SIG-M5 (cell line): ENCODE results near the gene NFIX.

Experiments
- DNase-seq: peaks from one replicate; lab custom pipeline; 2025; lab: John Stamatoyannopoulos, UW

Gene NFIX

DNA sequence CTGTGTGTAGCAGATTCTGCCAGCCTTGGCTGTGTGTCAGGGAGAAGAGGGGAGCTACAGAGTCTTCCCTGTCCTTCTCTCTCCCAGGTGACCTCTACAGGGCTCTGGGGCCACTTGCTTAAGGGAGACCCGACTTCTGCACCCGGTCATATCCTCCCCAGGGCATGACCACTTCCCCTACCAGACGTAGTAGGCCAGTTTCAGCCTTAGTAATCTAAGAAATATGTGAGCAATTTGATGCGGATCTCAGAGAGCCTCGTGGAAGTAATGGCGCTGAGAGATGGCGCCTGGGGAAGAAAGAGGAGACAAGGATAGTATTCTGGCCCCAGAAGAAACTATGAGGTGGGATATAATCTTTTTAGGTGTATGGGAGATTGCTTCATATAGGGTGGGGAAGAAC, 41.9 kb downstream of the NFIX start:
- no peak for DNase-seq

DNA sequence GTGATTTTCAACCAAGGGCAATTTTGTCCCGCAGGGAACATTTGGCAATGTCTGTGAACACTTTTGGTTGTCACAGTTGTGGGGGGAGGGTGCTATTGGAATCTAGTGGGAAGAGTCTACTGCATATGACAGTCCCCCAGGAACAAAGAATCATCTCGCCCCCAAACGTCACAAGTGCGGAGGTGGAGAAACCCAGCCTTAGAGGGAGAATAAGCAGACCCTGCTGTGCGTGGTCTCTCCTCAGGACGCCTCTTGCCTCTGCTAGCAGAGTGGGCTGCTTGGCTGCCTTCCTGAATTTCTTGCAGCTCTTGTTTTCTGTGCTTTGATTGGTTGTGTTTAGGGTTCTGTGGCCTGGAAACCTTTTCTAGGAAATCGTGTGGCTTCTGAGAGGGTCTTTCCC, 42.5 kb downstream of the NFIX start:
- no peak for DNase-seq

DNA sequence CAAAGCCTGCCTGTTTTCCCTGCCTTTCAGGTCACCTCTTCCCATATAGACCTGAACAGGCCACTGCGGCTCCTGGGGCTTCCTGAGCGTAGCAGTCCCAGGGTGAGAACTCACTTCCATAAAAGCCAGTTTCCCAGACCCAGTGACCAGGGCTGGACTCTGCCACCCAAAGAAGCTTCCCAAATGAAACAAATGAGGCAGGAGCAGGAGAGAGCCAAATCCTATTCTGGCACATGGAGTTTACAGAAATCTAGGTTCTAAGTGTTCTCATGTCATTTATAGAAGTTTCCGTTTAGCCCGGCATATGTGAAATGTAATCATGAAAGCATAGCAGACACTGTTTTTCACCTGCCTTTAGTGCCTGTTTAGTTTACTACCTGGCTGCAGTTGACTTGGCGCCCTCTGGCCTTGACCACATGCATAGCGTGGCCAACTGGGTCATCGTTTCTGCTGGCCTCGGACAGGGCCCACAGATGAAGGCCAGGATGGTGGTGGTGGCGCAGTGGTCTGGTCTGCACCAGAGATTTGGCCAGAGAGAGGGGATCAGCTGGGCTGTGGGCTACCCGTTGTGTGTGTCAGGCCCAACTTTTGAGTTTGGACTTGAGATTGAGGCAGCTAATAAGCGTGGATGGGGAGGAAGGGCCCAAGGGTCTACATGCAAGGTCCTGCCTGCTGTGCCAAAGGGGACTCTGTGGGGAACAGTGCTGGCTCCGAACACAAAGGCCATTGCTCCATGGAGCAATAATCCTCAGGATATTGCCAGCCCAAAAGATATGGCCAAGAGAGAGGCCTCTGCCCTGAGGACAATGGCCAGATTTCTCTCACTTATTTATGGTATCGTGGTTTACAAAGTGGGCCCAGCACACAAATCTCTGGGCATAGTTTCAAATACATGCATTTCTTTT, 43.3 kb downstream of the NFIX start:
- DNase-seq: no peak

DNA sequence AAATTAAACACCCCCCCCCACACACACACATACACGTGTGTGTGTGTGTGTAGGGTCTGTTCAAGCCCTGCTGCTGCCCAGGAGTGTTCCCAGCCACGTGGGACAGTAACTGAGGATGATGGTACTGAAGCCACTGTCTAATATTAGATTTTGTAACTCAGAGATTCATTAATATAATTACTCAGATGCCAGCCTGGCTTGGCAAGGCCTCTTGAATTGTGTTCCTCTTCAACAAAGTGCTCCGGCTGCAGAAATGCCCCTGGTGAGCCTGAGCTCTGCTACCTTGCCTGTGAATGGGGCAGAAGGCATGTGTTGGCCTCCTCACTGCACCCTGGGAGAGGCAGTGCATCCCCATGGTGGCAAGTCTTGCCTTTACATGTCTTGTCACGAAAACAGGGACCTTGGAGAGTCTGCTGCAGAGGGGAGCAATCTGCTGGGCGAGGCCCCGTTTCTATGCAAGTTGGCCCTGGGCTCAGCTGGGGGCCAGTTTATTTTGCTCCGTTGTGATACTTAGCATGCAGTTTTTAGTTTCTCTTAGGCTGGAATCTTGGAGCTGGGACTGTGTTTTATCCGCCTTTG, 44.0 kb downstream of the NFIX start:
- no peak for DNase-seq

DNA sequence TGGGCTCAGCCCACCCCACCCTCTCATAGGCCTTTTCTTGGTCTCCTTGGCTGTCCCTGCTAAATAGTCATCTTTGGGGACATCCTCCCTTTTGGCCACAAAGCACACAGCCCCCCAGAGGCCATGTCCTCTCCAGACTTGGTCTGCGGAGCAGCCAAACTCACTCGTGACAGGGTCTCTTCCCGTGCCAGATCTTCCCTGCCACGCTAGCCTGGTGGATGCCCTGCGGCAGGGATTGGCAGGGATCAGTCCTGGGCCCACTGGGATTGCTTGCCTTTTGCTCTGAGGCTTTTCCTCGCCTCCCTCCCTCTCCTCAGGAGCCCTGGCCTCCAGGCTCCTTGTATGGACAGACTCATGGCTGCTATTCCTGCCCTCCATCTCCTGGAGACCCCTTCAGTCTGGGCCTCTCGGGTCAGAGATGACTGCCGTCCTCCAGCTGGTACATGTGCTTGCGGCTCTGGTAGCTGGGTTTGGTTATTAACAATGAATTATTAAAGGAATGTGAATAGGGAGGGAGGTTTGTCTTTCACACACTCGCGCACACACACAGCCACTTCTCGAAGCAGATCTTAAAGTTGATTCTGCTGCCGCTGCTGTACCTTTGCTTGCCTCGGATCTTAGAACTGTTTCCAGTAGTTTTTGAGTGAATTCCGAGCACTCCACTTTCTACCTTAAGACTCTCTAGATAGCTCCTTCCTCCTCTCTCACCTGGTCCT, 45.1 kb downstream of the NFIX start:
- DNase-seq: no peak

DNA sequence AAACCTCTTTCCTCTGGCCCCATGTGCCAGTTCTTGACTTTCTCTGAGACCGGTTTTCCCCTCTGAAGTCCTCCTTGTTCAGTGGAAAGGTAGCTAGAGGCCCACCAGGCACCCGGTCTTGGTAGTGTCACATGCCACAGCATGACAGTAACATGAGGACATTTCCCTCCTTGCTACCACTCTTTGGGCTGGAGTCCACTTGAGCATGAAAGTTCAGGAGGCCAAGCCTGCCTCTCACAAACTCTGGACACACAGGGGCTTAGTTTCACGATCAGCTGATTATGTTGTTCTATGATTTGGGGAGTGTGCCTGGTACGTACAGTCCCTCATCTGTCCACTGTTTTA, 45.6 kb downstream of the NFIX start:
- DNase-seq: no peak

DNA sequence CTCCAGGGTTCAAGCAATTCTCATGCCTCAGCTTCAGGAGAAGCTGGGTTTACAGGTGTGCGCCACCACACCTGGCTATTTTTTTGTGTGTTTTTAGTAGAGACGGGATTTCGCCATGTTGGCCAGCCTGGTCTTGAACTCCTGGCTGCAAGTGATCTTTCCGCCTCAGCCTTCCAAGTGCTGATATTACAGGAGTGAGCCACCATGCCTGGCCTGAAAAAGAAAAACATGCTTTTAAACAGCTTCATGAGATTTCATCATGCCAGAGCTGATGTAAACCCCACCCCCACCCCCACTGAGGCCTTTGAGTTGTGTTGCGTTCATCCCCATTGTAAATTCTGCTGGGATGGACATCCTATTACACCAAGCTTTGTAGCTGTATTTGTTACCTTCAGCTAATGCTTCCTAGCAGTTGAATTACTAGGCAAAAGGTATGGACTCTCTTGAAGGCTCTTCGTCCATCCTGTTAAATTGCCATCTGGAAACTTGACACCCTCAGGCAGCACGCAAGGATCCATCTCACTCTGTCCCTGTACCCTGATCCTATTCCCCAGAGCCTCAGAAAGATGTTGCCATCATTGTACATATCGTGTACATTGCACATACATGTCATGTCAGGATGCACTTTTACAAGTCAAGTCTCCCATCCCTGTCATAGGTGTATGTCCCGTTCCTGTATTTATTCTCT, 47.3 kb downstream of the NFIX start:
- DNase-seq: no peak

DNA sequence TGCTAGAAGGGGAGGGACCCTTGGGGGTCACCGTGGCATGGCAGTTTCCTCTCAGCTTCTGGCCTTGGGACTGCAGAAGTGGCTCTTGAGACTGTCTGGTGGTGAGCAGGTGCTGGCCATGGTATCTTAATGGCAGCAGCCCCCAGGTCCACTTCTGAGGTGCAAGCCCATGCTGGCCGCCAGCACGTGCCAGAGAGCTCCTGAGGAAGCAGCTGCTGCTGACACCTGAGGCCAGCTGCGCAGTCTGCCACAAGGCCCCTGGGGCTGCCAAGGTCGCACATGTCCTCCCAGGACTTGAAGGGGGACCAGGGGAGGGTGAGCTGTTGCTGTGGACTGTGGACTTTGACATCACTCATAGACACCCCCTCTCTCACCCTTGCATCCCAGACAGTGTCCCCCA, 48.0 kb downstream of the NFIX start:
- no peak for DNase-seq

DNA sequence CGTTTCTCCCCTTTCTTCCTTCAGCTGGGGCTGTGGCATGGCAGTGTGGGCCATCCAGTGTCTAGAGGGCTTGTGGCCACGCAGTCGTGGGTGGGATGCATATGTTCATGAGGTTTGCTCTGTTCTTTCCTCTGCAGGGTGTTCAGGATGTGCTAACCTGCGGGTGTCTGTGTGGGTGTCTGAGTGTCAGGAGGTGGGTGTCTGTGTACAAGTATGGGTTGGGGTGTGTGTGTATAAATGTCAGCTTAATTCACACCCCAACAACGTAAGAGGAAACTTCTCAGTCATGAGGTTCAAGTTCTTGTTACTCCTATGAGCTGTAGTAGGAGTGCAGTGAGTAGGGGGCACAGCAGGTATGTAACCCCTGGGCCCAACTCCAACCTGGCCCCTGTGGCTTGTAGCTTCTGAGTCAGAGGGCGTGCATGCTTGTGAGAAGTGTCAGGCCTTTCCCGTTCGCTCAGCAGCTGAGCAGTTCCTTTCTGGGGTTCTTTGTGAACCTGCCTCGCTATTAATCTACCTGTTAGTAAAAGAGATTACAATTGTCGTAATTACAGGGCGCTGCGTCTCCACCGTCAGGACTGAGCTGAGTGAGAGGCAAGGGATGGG, 49.1 kb downstream of the NFIX start:
- no peak for DNase-seq

DNA sequence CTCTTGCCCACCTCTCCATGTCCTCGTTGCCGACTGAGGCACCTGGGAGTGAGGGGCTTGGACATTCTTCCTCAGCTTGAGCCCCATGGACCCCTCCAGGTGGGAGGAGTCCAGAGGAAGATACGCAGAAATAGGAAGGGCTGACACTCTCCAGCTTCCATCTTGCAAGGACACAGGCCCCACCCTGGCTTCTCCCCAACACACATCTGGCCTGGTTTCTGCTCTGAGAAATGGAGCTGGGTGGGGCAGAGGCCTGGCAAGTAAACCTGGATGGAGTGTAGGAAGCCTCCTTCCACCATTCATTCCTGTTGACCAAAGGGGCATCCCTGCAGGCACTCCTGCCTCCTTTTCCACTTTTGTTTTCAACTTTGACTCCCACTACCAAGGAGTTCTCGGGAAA, 50.5 kb downstream of the NFIX start:
- DNase-seq: no peak

DNA sequence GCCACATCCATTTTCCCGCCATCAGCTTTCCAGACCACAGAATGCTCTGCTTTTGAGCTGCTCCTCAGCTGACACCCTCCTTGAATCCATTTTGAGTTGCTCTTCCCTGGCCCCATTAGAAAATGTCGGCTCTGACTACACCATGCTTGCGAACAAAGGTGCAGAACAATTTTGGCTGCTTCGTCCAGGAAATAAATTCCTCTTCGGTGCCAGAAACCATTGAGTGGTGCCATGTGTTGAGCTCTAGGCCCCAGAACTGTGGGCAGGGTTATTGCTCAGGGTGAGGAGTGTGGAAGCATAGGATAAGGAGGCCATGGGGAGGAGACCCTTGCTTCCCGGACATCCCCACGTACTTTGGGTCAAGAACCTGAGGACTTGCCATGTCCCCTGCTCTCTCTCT, 52.1 kb downstream of the NFIX start:
- DNase-seq: no peak

DNA sequence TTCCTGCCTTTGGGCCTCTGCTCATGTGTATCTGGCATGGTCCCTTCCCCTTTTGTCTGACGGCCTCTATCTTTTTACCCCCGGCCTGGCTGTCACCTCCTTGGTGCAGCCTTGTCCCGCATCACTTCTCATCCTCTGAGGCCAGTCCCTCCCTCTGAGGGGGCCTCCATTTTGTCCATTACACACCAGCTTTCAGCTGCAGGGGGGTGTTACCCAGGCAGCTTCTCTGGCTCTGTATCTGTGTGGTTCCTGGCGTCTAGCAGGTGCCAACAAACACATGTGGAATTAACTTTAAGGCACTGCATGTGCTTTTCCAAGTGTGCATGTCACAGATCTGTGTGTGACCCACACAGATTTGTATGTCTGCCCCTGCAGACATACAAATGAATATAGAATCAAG, 55.0 kb downstream of the NFIX start:
- no peak for DNase-seq

DNA sequence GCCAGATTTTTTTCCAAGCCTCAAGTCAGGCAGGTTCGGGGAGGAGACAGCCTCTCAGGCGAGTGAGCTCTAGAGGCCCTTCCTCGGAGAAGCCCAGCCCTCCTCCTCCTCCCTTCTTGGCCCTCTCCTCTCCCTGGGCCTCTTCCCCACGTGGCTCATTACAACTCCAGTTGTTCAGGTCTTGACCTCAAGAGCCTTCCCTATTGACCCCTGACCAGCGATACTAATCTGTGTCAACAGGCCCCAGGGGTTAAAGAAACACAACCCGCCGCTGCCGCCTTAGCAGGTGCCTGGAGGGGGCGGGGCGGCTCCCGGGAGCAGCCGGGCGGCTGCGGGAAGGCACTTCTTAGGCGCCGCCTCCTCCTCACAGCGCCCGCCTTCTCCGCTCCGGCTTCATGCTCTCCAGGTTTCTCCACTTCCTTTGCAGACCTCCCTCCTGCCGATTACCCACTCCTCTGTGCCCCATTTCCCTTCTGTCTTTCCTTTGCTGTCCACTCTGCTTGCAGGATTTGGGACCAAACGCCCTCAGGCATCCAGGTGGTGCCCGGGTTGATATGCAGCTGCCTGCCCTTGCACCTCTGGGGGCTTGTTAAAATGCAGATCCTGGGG, 56.4 kb downstream of the NFIX start:
- no peak for DNase-seq

DNA sequence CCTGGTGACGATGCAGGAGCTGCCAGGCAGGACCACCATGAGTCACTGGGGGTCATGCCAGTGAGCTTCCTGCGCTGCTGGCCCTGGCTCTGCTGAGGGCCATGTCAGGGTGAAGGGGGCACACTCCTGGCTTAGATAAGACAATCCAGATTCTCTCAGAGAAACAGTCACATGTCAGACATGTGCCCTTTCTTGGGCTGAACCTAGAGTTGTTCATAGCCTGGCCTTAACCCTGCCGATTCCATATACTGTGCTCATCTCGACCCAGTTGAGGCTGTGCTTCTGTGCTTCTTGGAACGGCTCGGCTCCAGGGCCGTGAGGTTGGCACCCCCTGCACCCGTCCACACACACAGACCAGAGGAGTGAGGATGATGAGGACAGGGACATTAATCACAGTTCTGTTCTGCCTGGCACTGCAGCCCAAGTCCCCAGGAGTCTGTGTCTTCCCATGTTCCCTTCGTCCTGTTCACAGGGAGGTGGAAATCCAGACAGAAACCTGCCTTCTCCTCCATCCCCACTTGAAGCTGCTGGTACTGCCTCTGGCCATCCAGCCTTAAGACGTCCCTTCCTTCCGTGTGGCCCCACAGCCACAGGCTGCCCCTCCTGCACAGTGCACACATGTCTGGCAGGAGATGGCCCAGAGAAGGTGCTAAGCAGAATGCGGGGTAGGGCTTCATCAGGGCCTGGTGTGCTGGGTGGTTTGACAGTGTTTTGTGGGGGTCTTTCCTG, 57.3 kb downstream of the NFIX start:
- DNase-seq: no peak

DNA sequence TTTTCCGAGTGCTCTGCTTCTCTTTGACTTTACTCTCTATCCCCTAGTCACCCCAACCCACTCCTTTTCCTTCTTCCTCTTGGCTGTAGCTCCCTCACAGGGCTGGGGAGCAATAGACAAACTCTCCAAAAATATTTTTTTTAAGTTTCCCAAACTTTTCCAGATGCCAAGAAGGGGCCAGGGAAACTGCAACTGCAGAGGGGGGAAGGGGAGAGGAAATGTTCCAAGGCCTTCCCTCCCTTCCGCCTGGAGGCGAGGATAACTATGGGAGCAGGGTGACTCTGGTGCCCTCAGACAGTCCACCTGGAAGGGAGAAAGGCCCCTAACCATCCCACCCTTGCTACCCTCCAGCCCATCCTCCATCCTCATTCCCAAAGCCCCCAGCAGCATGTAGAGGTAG, 58.0 kb downstream of the NFIX start:
- DNase-seq: no peak

DNA sequence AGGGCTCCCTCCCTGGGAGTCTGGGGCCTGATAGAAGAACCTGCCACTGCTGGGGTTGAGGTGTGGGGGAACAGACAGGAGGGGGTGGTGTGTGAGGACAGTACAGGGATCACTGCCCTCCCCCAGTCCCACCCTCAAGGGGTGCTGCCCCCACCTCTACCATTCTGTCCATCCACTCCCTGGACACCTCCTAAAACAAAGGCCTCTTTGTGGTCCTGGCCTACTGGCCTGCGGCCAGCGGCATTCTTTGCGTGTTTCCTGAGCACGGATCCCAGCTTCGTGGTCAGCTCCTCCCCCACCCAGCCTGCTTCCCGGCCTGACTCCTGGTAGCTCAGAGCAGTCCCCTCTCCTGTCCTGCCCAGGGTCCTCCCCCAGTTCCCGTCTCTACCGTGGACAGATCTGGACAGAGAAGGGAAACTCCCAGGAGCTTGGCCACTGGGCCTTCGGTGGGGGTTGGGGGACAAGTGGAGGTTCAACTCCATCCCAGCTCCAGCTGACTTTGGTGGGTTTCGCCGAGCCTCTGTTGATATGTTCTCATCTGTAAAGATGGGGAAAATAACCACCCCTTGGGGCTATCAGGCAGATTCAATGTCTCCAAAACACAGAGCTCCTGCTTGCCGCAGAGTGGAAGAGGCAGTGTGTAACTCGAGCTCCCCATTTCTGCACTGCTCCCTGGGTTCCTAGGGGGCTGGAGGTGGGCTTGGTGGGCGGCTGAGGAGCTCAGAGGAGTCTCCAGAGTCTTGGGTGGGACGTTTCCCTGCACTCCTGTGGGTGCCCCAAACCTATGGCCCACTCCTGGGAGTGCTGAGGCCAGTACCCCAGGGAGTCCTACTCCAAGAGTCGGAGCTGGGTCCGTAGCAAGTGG, 58.7 kb downstream of the NFIX start:
- DNase-seq: no peak

DNA sequence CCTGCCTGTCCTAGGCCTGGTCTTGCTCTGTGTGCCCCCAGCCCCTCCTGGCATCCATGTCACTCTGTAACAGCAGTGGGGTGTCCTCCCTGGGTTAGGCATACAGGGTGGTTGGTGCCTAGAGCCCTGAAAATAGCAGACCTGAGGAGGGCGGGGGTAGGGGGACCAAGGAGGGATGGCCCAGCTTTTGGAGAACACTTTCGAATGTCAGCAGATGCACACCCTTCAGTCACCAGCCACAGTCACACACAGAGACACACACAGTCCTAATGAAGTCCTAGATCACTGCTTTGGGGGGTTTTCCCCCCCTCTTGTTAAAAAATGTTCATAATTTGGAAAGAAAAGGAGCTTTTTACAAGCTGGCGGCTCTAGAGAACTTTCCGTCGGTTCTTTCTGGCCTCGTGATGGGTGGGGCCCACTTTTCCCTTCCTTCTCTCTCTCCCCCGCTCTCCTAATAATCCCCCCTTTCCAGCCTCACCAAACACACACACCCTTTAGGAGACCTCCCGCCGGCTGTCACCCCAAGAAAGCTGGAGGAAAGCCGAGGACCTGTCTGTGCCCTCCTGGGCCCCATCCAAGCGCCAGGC, 59.4 kb downstream of the NFIX start:
- no peak for DNase-seq

DNA sequence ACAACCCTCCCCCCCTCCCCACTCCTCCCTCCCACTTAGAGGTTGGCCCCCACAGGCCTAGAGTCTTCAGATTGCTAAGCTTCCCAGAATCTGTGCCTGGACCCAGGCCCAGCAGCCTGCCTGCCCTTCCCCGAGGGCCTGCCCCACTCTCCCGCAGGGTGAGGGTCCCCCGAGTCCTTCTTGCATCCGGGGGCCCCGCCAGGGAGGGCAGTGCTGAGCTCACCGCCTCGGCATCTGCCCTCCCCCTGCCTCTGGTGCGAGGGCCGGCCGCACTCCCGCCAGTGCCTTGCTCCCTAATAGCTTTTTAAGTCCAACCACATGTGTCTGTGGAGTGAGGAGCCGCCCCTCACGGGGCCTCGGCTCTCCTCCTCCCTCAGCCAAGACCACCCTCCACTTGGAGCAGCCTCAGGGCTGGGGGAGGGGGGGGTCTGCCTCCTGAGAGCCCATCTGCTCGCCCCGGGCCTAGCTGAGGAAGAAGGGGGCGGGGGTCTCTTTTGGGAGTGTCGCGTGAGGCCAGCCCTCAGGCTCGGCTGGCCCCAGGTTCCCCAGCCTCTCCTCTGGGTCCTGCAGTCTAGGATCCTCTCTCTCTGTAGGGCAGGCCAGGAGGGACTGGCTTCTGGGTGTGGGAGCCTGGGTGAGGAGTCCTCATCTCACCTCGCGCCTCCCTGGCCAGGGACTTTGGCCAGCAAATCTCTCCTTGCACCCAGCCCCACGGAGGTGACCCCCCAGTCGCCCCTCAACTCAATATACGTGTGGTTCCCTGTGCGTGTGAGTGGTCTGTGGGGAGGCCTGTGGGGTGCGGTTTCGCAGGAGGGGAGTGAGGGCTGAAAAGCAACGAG, 60.2 kb downstream of the NFIX start:
- no peak for DNase-seq
